ENCODE measurements around the gene NCS1.
"Not testable (repeated sequence)": the region's sequence is repeated elsewhere in the genome, so short reads cannot be mapped to it uniquely, and the experiment has no call there.

The NCS1 gene

GRCh38 chr9:130266236-130267098 lies 94.3 kb downstream of the NCS1 start:
- no peak for DNase-seq

GRCh38 chr9:130267930-130268329 lies 95.7 kb downstream of the NCS1 start:
- DNase-seq, result no peak

GRCh38 chr9:130268521-130269211 lies 96.5 kb downstream of the NCS1 start:
- DNase-seq, result peak; percentile 96

GRCh38 chr9:130271473-130271872 lies 99.3 kb downstream of the NCS1 start:
- DNase-seq, result no peak

- no peak for DNase-seq
These were observed 103.0 kb downstream of the NCS1 start for GRCh38 chr9:130275156-130275555.

- no peak for DNase-seq
These were observed 103.9 kb downstream of the NCS1 start for GRCh38 chr9:130276121-130276520.

GRCh38 chr9:130276955-130277354 lies 104.8 kb downstream of the NCS1 start:
- no peak for DNase-seq

GRCh38 chr9:130277525-130277924 lies 105.3 kb downstream of the NCS1 start:
- not testable (repeated sequence) for DNase-seq

- DNase-seq, result no peak
These were observed 111.5 kb downstream of the NCS1 start for GRCh38 chr9:130283539-130284248.

GRCh38 chr9:130284249-130284625 lies 112.0 kb downstream of the NCS1 start:
- DNase-seq, result no peak

GRCh38 chr9:130284690-130285089 lies 112.5 kb downstream of the NCS1 start:
- no peak for DNase-seq

- DNase-seq, result no peak
These were observed 113.1 kb downstream of the NCS1 start for GRCh38 chr9:130285271-130285670.

- no peak for DNase-seq
These were observed 114.0 kb downstream of the NCS1 start for GRCh38 chr9:130286072-130286770.

All from COR-L47 (cell line).